Lower lobe of right lung (tissue), 2 donors: ENCODE data around the gene MFAP3L. TPM values are rescaled to one million over a fixed set of nuclear protein-coding genes. Genes with fewer than 3 reads are reported as not detected.

Source experiments
- ATAC-seq, 2 donors: fragments of 200-7000 bp; cut with Tn5 transposase; one replicate each; pipeline ENCODE4 v1.9.1; 2020 to 2022; ENCODE audit warnings: mild to moderate bottlenecking in 2 of 2, moderate library complexity in 2 of 2
- DNase-seq: peaks from one replicate; pipeline ENCODE4 v3.0.0-alpha.2; 2020
- H3K27ac ChIP-seq: fragments of 200-600 bp; one replicate; pipeline ENCODE4 v1.8.0; 2022
- H3K27me3 ChIP-seq: fragments of 200-600 bp; one replicate; pipeline ENCODE4 v1.8.0; 2022; ENCODE audit warnings: low read depth
- H3K36me3 ChIP-seq: fragments of 200-600 bp; one replicate; pipeline ENCODE4 v1.8.0; 2022; ENCODE audit warnings: mild to moderate bottlenecking
- H3K4me1 ChIP-seq: fragments of 200-600 bp; one replicate; pipeline ENCODE4 v1.8.0; 2022
- H3K4me3 ChIP-seq: fragments of 200-600 bp; one replicate; pipeline ENCODE4 v1.8.0; 2022; ENCODE audit warnings: mild to moderate bottlenecking
- H3K9me3 ChIP-seq: fragments of 200-600 bp; one replicate; pipeline ENCODE4 v1.8.0; 2022
- CTCF ChIP-seq: fragments of 200-600 bp; IDR thresholded peaks from one replicate; pipeline ENCODE4 v1.8.0; 2022; ENCODE audit warnings: antibody characterized with exemption, mild to moderate bottlenecking
- intact Hi-C: fragments of 100-400 bp; cut with DNase I; formaldehyde crosslinking; loops from one replicate; pipeline ENCODE4 v1.11.0; 2022
- total RNA-seq: library from RNA; stranded (reverse); fragmentation: NEBNext Ultra II Directional; extraction: Animal tissue kit (Norgen Biotek cat#: 25700); gene quantifications from one replicate; pipeline ENCODE4 v1.2.1, GENCODE V29; 2021
- donor health status: DM: no; HTN: yes; CAD: no; lungs with severe emphysema.

Gene MFAP3L
- total RNA-seq, 1 donor from 2014 or later, result 7.2 TPM

- DNase-seq (no peak), ATAC-seq (peak in 1 of 2 donors; percentile 55)
- Histone ChIP-seq H3K27ac (no peak overlapping the region), H3K9me3 (no peaks in the 10 kb centered on the region), H3K4me3 (no peak overlapping the region), H3K4me1 (no peaks in the 10 kb centered on the region), H3K27me3 (no peaks in the 10 kb centered on the region), H3K36me3 (no peaks in the 10 kb centered on the region)
- no peak for TF ChIP-seq CTCF
- intact Hi-C loops, result no loop called here
Observed at GRCh38 chr4:170011921-170012628, 14.1 kb downstream of the MFAP3L start.

- no peak overlapping the region for H3K4me3 ChIP-seq
- no peak for DNase-seq
- ATAC-seq, result no peak
- H3K27me3 ChIP-seq, result no peaks in the 10 kb centered on the region
- H3K27ac ChIP-seq, result no peak overlapping the region
- no peak for TF ChIP-seq CTCF
- H3K36me3 ChIP-seq, result no peaks in the 10 kb centered on the region
- no peaks in the 10 kb centered on the region for H3K9me3 ChIP-seq
- H3K4me1 ChIP-seq, result no peaks in the 10 kb centered on the region
- intact Hi-C loops, result no loop called here
Observed at GRCh38 chr4:170009291-170009690, 16.9 kb downstream of the MFAP3L start.

- no peak for TF ChIP-seq CTCF
- no peaks in the 10 kb centered on the region for H3K27me3 ChIP-seq
- no peaks in the 10 kb centered on the region for H3K4me1 ChIP-seq
- H3K27ac ChIP-seq, result no peak overlapping the region
- DNase-seq (no peak), ATAC-seq (no peak)
- no peak overlapping the region for H3K4me3 ChIP-seq
- no peaks in the 10 kb centered on the region for H3K36me3 ChIP-seq
- intact Hi-C loops, result no loop called here
- H3K9me3 ChIP-seq, result no peaks in the 10 kb centered on the region
Observed at GRCh38 chr4:170008801-170009200, 17.4 kb downstream of the MFAP3L start.

- Histone ChIP-seq H3K27ac (no peak overlapping the region), H3K4me1 (no peaks in the 10 kb centered on the region), H3K9me3 (no peaks in the 10 kb centered on the region), H3K4me3 (no peak overlapping the region), H3K36me3 (no peaks in the 10 kb centered on the region), H3K27me3 (no peaks in the 10 kb centered on the region)
- no peak for TF ChIP-seq CTCF
- intact Hi-C loops, result no loop called here
- no peak for ATAC-seq
- DNase-seq, result no peak
Observed at GRCh38 chr4:170008371-170008770, 17.8 kb downstream of the MFAP3L start.

- Histone ChIP-seq H3K36me3 (no peaks in the 10 kb centered on the region), H3K27me3 (no peaks in the 10 kb centered on the region), H3K27ac (no peak overlapping the region), H3K9me3 (no peaks in the 10 kb centered on the region), H3K4me3 (no peak overlapping the region), H3K4me1 (no peaks in the 10 kb centered on the region)
- TF ChIP-seq CTCF, result no peak
- intact Hi-C loops, result no loop called here
- ATAC-seq (no peak), DNase-seq (no peak)
Observed at GRCh38 chr4:170007113-170007512, 19.1 kb downstream of the MFAP3L start.
